SK-N-SH (cell line): ENCODE data around the gene IGFBPL1.

ENCODE experiments used
- CTCF ChIP-seq: fragments of 200-600 bp; sonication (generic); IDR thresholded peaks from 2 replicates; pipeline ENCODE4 v1.6.1; 2017; ENCODE audit warnings: antibody characterized with exemption, mild to moderate bottlenecking, moderate library complexity
- FOXM1 ChIP-seq: IDR thresholded peaks from 2 replicates; pipeline ENCODE4 v1.4.0; 2012; ENCODE audit warnings: low read depth, mild to moderate bottlenecking
- GABPA ChIP-seq: IDR thresholded peaks from 2 replicates; pipeline ENCODE4 v1.4.0; 2012; ENCODE audit warnings: low read depth, mild to moderate bottlenecking
- MAX ChIP-seq: IDR thresholded peaks from 2 replicates; pipeline ENCODE4 v1.4.0; 2012; ENCODE audit warnings: low read depth
- MEF2A ChIP-seq: IDR thresholded peaks from 2 replicates; pipeline ENCODE4 v1.4.0; 2012; ENCODE audit warnings: low read depth, borderline replicate concordance
- PBX3 ChIP-seq: IDR thresholded peaks from 2 replicates; pipeline ENCODE4; 2012
- POLR2AphosphoS5 ChIP-seq: IDR thresholded peaks from 2 replicates; pipeline ENCODE4 v1.6.1; 2012; ENCODE audit warnings: low read depth, low read length
- RCOR1 ChIP-seq: fragments of 150-350 bp; IDR thresholded peaks from 2 replicates; pipeline ENCODE4 v1.6.1; 2017; ENCODE audit warnings: antibody characterized with exemption, low read length
- REST ChIP-seq: IDR thresholded peaks from 2 replicates; pipeline ENCODE4 v1.6.1; 2012; ENCODE audit warnings: mild to moderate bottlenecking, low read depth, low read length, moderate library complexity
- ZBTB33 ChIP-seq: IDR thresholded peaks from 2 replicates; pipeline ENCODE4 v1.4.0; 2012; ENCODE audit warnings: low read depth, borderline replicate concordance

- TF ChIP-seq POLR2AphosphoS5 (no peak), MEF2A (no peak), REST (no peak), MAX (no peak), CTCF (no peak), FOXM1 (no peak), ZBTB33 (no peak), GABPA (no peak), RCOR1 (no peak), PBX3 (no peak)
Observed at GRCh38 chr9:38387066-38387465, 37.2 kb downstream of the IGFBPL1 start.
